ENCODE results near the gene MT1A.
"Not testable (repeated sequence)": the region's sequence is repeated elsewhere in the genome, so short reads cannot be mapped to it uniquely, and the experiment has no call there.

The MT1A gene

GRCh38 chr16:56667581-56668571 is 29.4 kb downstream of the MT1A start, which contains the start of gene MT1G:
Gene MT1G (minus strand): TSS chr16:56668065. CDS start chr16:56667993, 72 bp downstream.
- no peak for DNase-seq (ENCODE audit: low read depth)
- no peak for TF ChIP-seq CTCF (IDR thresholded peaks at IDR 0.05; ENCODE audit: low read length, missing control alignments)

GRCh38 chr16:56669005-56669839 is 30.8 kb downstream of the MT1A start, which contains the start of gene MT1H:
Gene MT1H (plus strand): TSS chr16:56669814. CDS start chr16:56669885, 71 bp downstream.
- no peak for DNase-seq (ENCODE audit: low read depth)
- TF ChIP-seq CTCF (IDR thresholded peaks at IDR 0.05; ENCODE audit: low read length, missing control alignments), result no peak
- H3K4me3 ChIP-seq (replicated peaks; ENCODE audit: low read depth, low read length), result no peak within 1 kb of the TSS

More at GRCh38 chr16:56667581-56668571, 29.4 kb downstream of the MT1A start, which contains the start of gene MT1G:
- no peak within 1 kb of the TSS for H3K4me3 ChIP-seq (replicated peaks; ENCODE audit: low read depth, low read length)

GRCh38 chr16:56669840-56670619 is 31.6 kb downstream of the MT1A start:
- H3K4me3 ChIP-seq (replicated peaks; ENCODE audit: low read depth, low read length), result no peak overlapping the region
- DNase-seq (ENCODE audit: low read depth), result no peak
- TF ChIP-seq CTCF (IDR thresholded peaks at IDR 0.05; ENCODE audit: low read length, missing control alignments), result no peak

- no peak for DNase-seq (ENCODE audit: low read depth)
- no peak for TF ChIP-seq CTCF (IDR thresholded peaks at IDR 0.05; ENCODE audit: low read length, missing control alignments)
- no peak overlapping the region for H3K4me3 ChIP-seq (replicated peaks; ENCODE audit: low read depth, low read length)
Observed at GRCh38 chr16:56670620-56670934, 32.1 kb downstream of the MT1A start.

GRCh38 chr16:56671691-56672090 is 33.2 kb downstream of the MT1A start:
- H3K4me3 ChIP-seq (replicated peaks; ENCODE audit: low read depth, low read length); DNase-seq (ENCODE audit: low read depth): not testable (repeated sequence)

GRCh38 chr16:56672171-56672570 is 33.7 kb downstream of the MT1A start:
- not testable (repeated sequence) for H3K4me3 ChIP-seq (replicated peaks; ENCODE audit: low read depth, low read length); DNase-seq (ENCODE audit: low read depth)

GRCh38 chr16:56672761-56673536 is 34.5 kb downstream of the MT1A start:
- no peak overlapping the region for H3K4me3 ChIP-seq (replicated peaks; ENCODE audit: low read depth, low read length)
- TF ChIP-seq CTCF (IDR thresholded peaks at IDR 0.05; ENCODE audit: low read length, missing control alignments), result no peak
- DNase-seq (ENCODE audit: low read depth), result no peak

Measured in fibroblast of pulmonary artery (primary cell).